ENCODE results near the gene CCR2. TPM values are rescaled to one million over a fixed set of nuclear protein-coding genes. Genes with fewer than 3 reads are reported as not detected.

The CCR2 gene
- total and polyA plus RNA-seq, 2 experiments from 2014 or later = not detected

GRCh38 chr3:46380471-46381221 lies 26.7 kb downstream of the CCR2 start:
- Histone ChIP-seq H3K4me1 (ENCODE audit: insufficient read depth) (peaks cover 22% of the 10 kb centered on the region), H3K27ac (ENCODE audit: low read depth) (no peak overlapping the region), H3K4me3 (no peak overlapping the region), H3K79me2 (replicated peaks; ENCODE audit: insufficient read depth) (no peaks in the 10 kb centered on the region), H3K9me2 (ENCODE audit: insufficient read depth) (no peaks in the 10 kb centered on the region; the same call in 1 of the 2 replicates), H3F3A (replicated peaks; ENCODE audit: low read depth) (no peaks in the 10 kb centered on the region), H3K27me3 (ENCODE audit: insufficient read depth) (no peaks in the 10 kb centered on the region), H2AFZ (peak overlapping the region; percentile 69), H3K4me2 (0 out of 2 replicates have a peak overlapping the region, but pooled peaks have one; percentile 45), H3K36me3 (ENCODE audit: insufficient read depth) (no peaks in the 10 kb centered on the region), H4K20me1 (replicated peaks; ENCODE audit: insufficient read depth) (no peaks in the 10 kb centered on the region; the same call in 1 of the 2 replicates)
- no peak for DNase-seq (ENCODE audit: low spot score)
- Mint-ChIP-seq H3K9me3 (peaks cover 2% of the 10 kb centered on the region; the same call in 2 of the 3 replicates), H3K36me3 (ENCODE audit: low read depth) (no peaks in the 10 kb centered on the region), H3K27me3 (ENCODE audit: insufficient read depth, low read depth, poor library complexity) (peaks cover 2% of the 10 kb centered on the region), H3K27ac (no peak overlapping the region), H3K4me3 (no peak overlapping the region), H3K4me1 (peaks cover 36% of the 10 kb centered on the region)
- TF ChIP-seq REST (IDR thresholded peaks at IDR 0.05; ENCODE audit: unreplicated experiment) (no peak), EZH2 (IDR thresholded peaks at IDR 0.05; ENCODE audit: low read depth, unreplicated experiment) (no peak)
- peak; percentile 30; the same call in 1 of the 3 replicates for ATAC-seq

- Histone ChIP-seq H3K36me3 (ENCODE audit: insufficient read depth) (no peaks in the 10 kb centered on the region), H3K27ac (ENCODE audit: low read depth) (no peak overlapping the region), H3K4me3 (no peak overlapping the region), H4K20me1 (replicated peaks; ENCODE audit: insufficient read depth) (no peaks in the 10 kb centered on the region), H2AFZ (peak overlapping the region; percentile 31), H3K4me2 (no peak overlapping the region), H3F3A (replicated peaks; ENCODE audit: low read depth) (no peaks in the 10 kb centered on the region), H3K4me1 (ENCODE audit: insufficient read depth) (peaks cover 21% of the 10 kb centered on the region), H3K9me2 (ENCODE audit: insufficient read depth) (peaks cover 3% of the 10 kb centered on the region; the same call in 1 of the 2 replicates), H3K27me3 (ENCODE audit: insufficient read depth) (no peaks in the 10 kb centered on the region), H3K79me2 (replicated peaks; ENCODE audit: insufficient read depth) (no peaks in the 10 kb centered on the region)
- H3K27me3 Mint-ChIP-seq (ENCODE audit: insufficient read depth, low read depth, poor library complexity) = peaks cover 2% of the 10 kb centered on the region
- no peaks in the 10 kb centered on the region for H3K36me3 Mint-ChIP-seq (ENCODE audit: low read depth)
- H3K4me3 Mint-ChIP-seq = no peak overlapping the region
- H3K27ac Mint-ChIP-seq = no peak overlapping the region
- no peak for DNase-seq (ENCODE audit: low spot score)
- H3K4me1 Mint-ChIP-seq = peaks cover 31% of the 10 kb centered on the region
- no peak for ATAC-seq
- H3K9me3 Mint-ChIP-seq = peaks cover 2% of the 10 kb centered on the region; the same call in 2 of the 3 replicates
- TF ChIP-seq ZNF331 (CRISPR knock-in tag; IDR thresholded peaks at IDR 0.05; ENCODE audit: low read depth) (no peak), ZNF462 (CRISPR knock-in tag; IDR thresholded peaks at IDR 0.05) (no peak), EZH2phosphoT487 (IDR thresholded peaks at IDR 0.05; ENCODE audit: unreplicated experiment) (no peak), POLR2AphosphoS5 (IDR thresholded peaks at IDR 0.05; ENCODE audit: low read depth) (no peak), ETS1 (IDR thresholded peaks at IDR 0.05) (no peak), STAT1 (IDR thresholded peaks at IDR 0.05; ENCODE audit: unreplicated experiment) (no peak), EZH2 (IDR thresholded peaks at IDR 0.05; ENCODE audit: low read depth, unreplicated experiment) (no peak)
Observed at GRCh38 chr3:46381625-46382024, 27.7 kb downstream of the CCR2 start.

Measured in GM23338 (cell line).